IMR-90 (cell line): ENCODE data around the gene ZNF329. TPM values are rescaled to one million over a fixed set of nuclear protein-coding genes. Genes with fewer than 3 reads are reported as not detected.
A peak's percentile ranks its signal among the peaks of the same experiment; 100 is the strongest.

Source experiments
- ATAC-seq: fragments of 200-7000 bp; cut with Tn5 transposase; 2 replicates; pipeline ENCODE4 v1.9.1; 2020; ENCODE audit warnings: low read depth, mild to moderate bottlenecking, moderate library complexity
- BruUV-seq: library from RNA; stranded (reverse); fragments of 400-500 nt; replicated peaks from 2 replicates; lab custom pipeline; 2021; lab: Mats Ljungman, UMichigan
- CTCF ChIA-PET: fragments of 300-600 bp; formaldehyde crosslinking; extraction: SDS; loops from one replicate; lab custom pipeline; 2021; ENCODE audit warnings: antibody characterized with exemption; lab: Yijun Ruan, JAX
- POLR2A ChIA-PET: fragments of 300-600 bp; sonication (Branson Sonifier 250); formaldehyde crosslinking; loops from one replicate; lab custom pipeline; 2022; ENCODE audit warnings: antibody characterized with exemption; ENCODE audit not compliant: unreplicated experiment; lab: Charles Lee
- DNase-seq: peaks from one replicate; pipeline ENCODE4 v3.0.0; 2013
- H2AFZ ChIP-seq: replicated peaks from 2 replicates; pipeline ENCODE3; 2013; ENCODE audit warnings: low read length, mild to moderate bottlenecking; ENCODE audit not compliant: poor library complexity
- H2AK5ac ChIP-seq: 2 replicates; pipeline ENCODE4 v1.6.1; 2013; ENCODE audit warnings: low read depth, low read length, inconsistent platforms
- H2AK9ac ChIP-seq: replicated peaks from 2 replicates; pipeline ENCODE3; 2013; ENCODE audit warnings: mild to moderate bottlenecking, low read depth, low read length, moderate library complexity; ENCODE audit not compliant: poor library complexity
- H2BK120ac ChIP-seq: 2 replicates; pipeline ENCODE4 v1.6.1; 2013; ENCODE audit warnings: low read depth, low read length, inconsistent platforms
- H2BK15ac ChIP-seq: 3 replicates; pipeline ENCODE4 v1.6.1; 2013; ENCODE audit warnings: low read depth, low read length, inconsistent platforms
- H2BK20ac ChIP-seq: 2 replicates; pipeline ENCODE4 v1.6.1; 2013; ENCODE audit warnings: low read depth, mild to moderate bottlenecking, inconsistent platforms, low read length, moderate library complexity
- H2BK5ac ChIP-seq: 2 replicates; pipeline ENCODE4 v1.6.1; 2013; ENCODE audit warnings: mild to moderate bottlenecking, low read depth, low read length, inconsistent platforms; ENCODE audit not compliant: poor library complexity, severe bottlenecking
- H3K14ac ChIP-seq: replicated peaks from 2 replicates; pipeline ENCODE4 v1.6.1; 2013; ENCODE audit warnings: low read depth, low read length, inconsistent platforms
- H3K18ac ChIP-seq: 2 replicates; pipeline ENCODE4 v1.6.1; 2013; ENCODE audit warnings: low read depth, low read length, control low read depth
- H3K23ac ChIP-seq: 2 replicates; pipeline ENCODE4 v1.6.1; 2013; ENCODE audit warnings: low read depth, low read length, inconsistent platforms
- H3K27ac ChIP-seq: 2 replicates; pipeline ENCODE4 v1.5.1; 2013; ENCODE audit warnings: mild to moderate bottlenecking, control low read depth, low read length; ENCODE audit not compliant: insufficient read depth
- H3K27me3 ChIP-seq: 2 replicates; pipeline ENCODE4 v1.6.1; 2013; ENCODE audit warnings: low read length; ENCODE audit not compliant: control insufficient read depth, insufficient read depth
- H3K36me3 ChIP-seq: 2 replicates; pipeline ENCODE4 v1.6.1; 2013; ENCODE audit warnings: low read length, mixed read lengths; ENCODE audit not compliant: control insufficient read depth, insufficient read depth
- H3K4ac ChIP-seq: 2 replicates; pipeline ENCODE4 v1.6.1; 2013; ENCODE audit warnings: low read depth, low read length, inconsistent platforms
- H3K4me1 ChIP-seq: 2 replicates; pipeline ENCODE4 v1.6.1; 2013; ENCODE audit warnings: low read length, mixed read lengths; ENCODE audit not compliant: control insufficient read depth, insufficient read depth
- H3K4me2 ChIP-seq: 2 replicates; pipeline ENCODE4 v1.6.1; 2013; ENCODE audit warnings: low read depth, mild to moderate bottlenecking, control low read depth, low read length, moderate library complexity
- H3K4me3 ChIP-seq: 2 replicates; pipeline ENCODE4 v1.5.1; 2013; ENCODE audit warnings: low read depth, mild to moderate bottlenecking, control low read depth, low read length, moderate library complexity; ENCODE audit not compliant: insufficient read depth
- H3K56ac ChIP-seq: 2 replicates; pipeline ENCODE4 v1.6.1; 2013; ENCODE audit warnings: low read length, inconsistent platforms; ENCODE audit not compliant: insufficient read depth; ENCODE audit errors: extremely low read depth
- H3K79me1 ChIP-seq, 2 experiments: 2 replicates each; pipeline ENCODE4 v1.6.1; 2013; ENCODE audit warnings: low read length in 2 of 2, inconsistent platforms in 1 of 2, low read depth in 1 of 2
- H3K9ac ChIP-seq: 2 replicates; pipeline ENCODE4 v1.6.1; 2013; ENCODE audit warnings: low read depth, low read length, control low read depth
- H3K9me1 ChIP-seq: 2 replicates; pipeline ENCODE4 v1.6.1; 2013; ENCODE audit warnings: low read length, inconsistent platforms; ENCODE audit not compliant: insufficient read depth
- H3K9me3 ChIP-seq: 2 replicates; pipeline ENCODE4 v1.6.1; 2013; ENCODE audit warnings: low read length; ENCODE audit not compliant: control insufficient read depth, insufficient read depth
- H4K20me1 ChIP-seq: 2 replicates; pipeline ENCODE4 v1.6.1; 2013; ENCODE audit warnings: low read length, inconsistent platforms; ENCODE audit not compliant: insufficient read depth
- H4K5ac ChIP-seq: 2 replicates; pipeline ENCODE4 v1.6.1; 2013; ENCODE audit warnings: mild to moderate bottlenecking, low read depth, low read length, control low read depth
- H4K8ac ChIP-seq, 2 experiments: 2 replicates each; pipeline ENCODE4 v1.6.1; 2013; ENCODE audit warnings: low read depth in 2 of 2, low read length in 2 of 2, control low read depth in 1 of 2, inconsistent platforms in 1 of 2
- H4K91ac ChIP-seq: 2 replicates; pipeline ENCODE4 v1.6.1; 2013; ENCODE audit warnings: low read depth, low read length, inconsistent platforms; ENCODE audit not compliant: insufficient read depth
- FOS ChIP-seq: fragments of 150-350 bp; IDR thresholded peaks from 2 replicates; pipeline ENCODE4 v1.6.1; 2016; ENCODE audit warnings: low read depth, low read length
- WGBS, 2 experiments: methylation state at CpG; one replicate each; pipeline versions ENCODE4 v1.1.5 to v1.1.7; 2013; ENCODE audit warnings: missing lambda C conversion rate in 2 of 2; ENCODE audit not compliant: insufficient read length in 1 of 2; ENCODE audit errors: extremely low coverage in 2 of 2; 5-methylcytosine and 5-hydroxymethylcytosine counted together
- dilution Hi-C: fragments of 300-500 bp; cut with HindIII; formaldehyde crosslinking; loops from one replicate; pipeline ENCODE4 v1.14.3; 2018; ENCODE audit warnings: low sequenced_read_pairs; ENCODE audit not compliant: unreplicated experiment
- in situ Hi-C: fragments of 300-500 bp; cut with MboI; formaldehyde crosslinking; loops from 3 replicates; pipeline ENCODE4 v1.14.3; 2019; ENCODE audit warnings: low sequenced_read_pairs, inconsistent platforms, mixed read lengths
- intact Hi-C: fragments of 100-400 bp; cut with micrococcal nuclease; formaldehyde crosslinking; loops from 2 replicates; pipeline ENCODE4 v1.10.0; 2022
- polyA plus RNA-seq, 3 experiments: library from polyadenylated mRNA; depleted of rRNA; stranded (reverse); fragments of >200 nt; gene quantifications; 2 replicates each; pipeline ENCODE4 v1.2.3, GENCODE V29; 2012; ENCODE audit warnings: low replicate concordance in 1 of 3
- total RNA-seq: library from RNA; depleted of rRNA; stranded (reverse); fragments of >200 nt; gene quantifications from 2 replicates; pipeline ENCODE4 v1.2.3, GENCODE V29; 2012

Gene ZNF329
- total and polyA plus RNA-seq, 2 of the 4 experiments (the other 2 are of a cell fraction) = 4.7 to 16.8 TPM

- BruUV-seq = no TSS peak
- Histone ChIP-seq H2BK120ac (no peak overlapping the region), H3K79me1 (peaks cover 0 to 9% of the 10 kb centered on the region in 2 experiments; a peak in 2 of 4 replicates), H3K9me1 (no peaks in the 10 kb centered on the region), H2BK20ac (no peak overlapping the region), H3K18ac (no peak overlapping the region), H3K27me3 (no peaks in the 10 kb centered on the region), H2BK15ac (no peak overlapping the region), H2AK5ac (no peak overlapping the region), H3K56ac (no peak overlapping the region), H3K4ac (no peak overlapping the region), H3K36me3 (peaks cover 61% of the 10 kb centered on the region), H3K27ac (no peak overlapping the region), H4K91ac (no peak overlapping the region), H3K9ac (no peak overlapping the region), H2AK9ac (no peak overlapping the region), H2AFZ (no peak overlapping the region), H4K8ac (no peak overlapping the region), H3K14ac (no peak overlapping the region), H2BK5ac (no peak overlapping the region), H4K20me1 (no peaks in the 10 kb centered on the region), H3K9me3 (peaks cover 88% of the 10 kb centered on the region), H3K4me3 (no peak overlapping the region), H3K4me1 (no peaks in the 10 kb centered on the region), H4K5ac (no peak overlapping the region), H3K23ac (no peak overlapping the region), H3K4me2 (no peak overlapping the region)
- intact Hi-C loops (no loop called here), in situ Hi-C loops (no loop called here), dilution Hi-C loops (no loop called here)
- DNase-seq (peak; percentile 13), ATAC-seq (no peak)
- ChIA-PET POLR2A (no interaction called here), CTCF (no interaction called here)
- no peak for TF ChIP-seq FOS
- no CpG with 5 or more reads among the region's 6 CpGs for WGBS, 2 experiments
These were observed 46.5 kb upstream of the ZNF329 start for GRCh38 chr19:58196901-58197616.
